Spleen (tissue), 7 donors: ENCODE measurements around the gene CCDC196.

Experiments
- POLR2A ChIP-seq, 3 donors: fragments of 450-650 bp; IDR thresholded peaks; one replicate each; pipeline ENCODE4 v1.5.1; 2017; ENCODE audit warnings: antibody characterized with exemption in 3 of 3, mild to moderate bottlenecking in 1 of 3
- POLR2AphosphoS5 ChIP-seq, 3 donors: sonication (generic); formaldehyde crosslinking; IDR thresholded peaks; one replicate each; pipeline ENCODE4 v1.5.1; 2017; ENCODE audit warnings: antibody characterized with exemption in 3 of 3
- TF ChIP-seq, protein P1 (sequence below), 11 experiments: fragments of 200-600 bp in 7 of 11; fragments of 450-650 bp in 4 of 11; sonication (generic) in 4 of 11; IDR thresholded peaks in 8 of 11; conservative IDR thresholded peaks in 3 of 11; 1 replicate in 7 of 11; 2 replicates in 4 of 11; pipeline versions ENCODE4 v1.4.0 to v1.8.0; 2016 to 2021; ENCODE audit warnings: antibody characterized with exemption in 11 of 11, inconsistent platforms in 4 of 11, mild to moderate bottlenecking in 1 of 11
- donor health status: DM: no; HTN: no; CAD: no; lungs with moderate emphysema.
- donor health status: DM: no; HTN: no; CAD: no.
- donor health status: DM: no; HTN: no; CAD: no.

- TF ChIP-seq, protein P1, sequence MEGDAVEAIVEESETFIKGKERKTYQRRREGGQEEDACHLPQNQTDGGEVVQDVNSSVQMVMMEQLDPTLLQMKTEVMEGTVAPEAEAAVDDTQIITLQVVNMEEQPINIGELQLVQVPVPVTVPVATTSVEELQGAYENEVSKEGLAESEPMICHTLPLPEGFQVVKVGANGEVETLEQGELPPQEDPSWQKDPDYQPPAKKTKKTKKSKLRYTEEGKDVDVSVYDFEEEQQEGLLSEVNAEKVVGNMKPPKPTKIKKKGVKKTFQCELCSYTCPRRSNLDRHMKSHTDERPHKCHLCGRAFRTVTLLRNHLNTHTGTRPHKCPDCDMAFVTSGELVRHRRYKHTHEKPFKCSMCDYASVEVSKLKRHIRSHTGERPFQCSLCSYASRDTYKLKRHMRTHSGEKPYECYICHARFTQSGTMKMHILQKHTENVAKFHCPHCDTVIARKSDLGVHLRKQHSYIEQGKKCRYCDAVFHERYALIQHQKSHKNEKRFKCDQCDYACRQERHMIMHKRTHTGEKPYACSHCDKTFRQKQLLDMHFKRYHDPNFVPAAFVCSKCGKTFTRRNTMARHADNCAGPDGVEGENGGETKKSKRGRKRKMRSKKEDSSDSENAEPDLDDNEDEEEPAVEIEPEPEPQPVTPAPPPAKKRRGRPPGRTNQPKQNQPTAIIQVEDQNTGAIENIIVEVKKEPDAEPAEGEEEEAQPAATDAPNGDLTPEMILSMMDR (IDR thresholded peaks at IDR 0.05 in 8 of 11, conservative IDR thresholded peaks at IDR 0.05 in 3 of 11), result no peak
- no peak for TF ChIP-seq POLR2A (IDR thresholded peaks at IDR 0.05)
- no peak for TF ChIP-seq POLR2AphosphoS5 (IDR thresholded peaks at IDR 0.05)
Observed at GRCh38 chr14:66501592-66501991, 15.4 kb downstream of the CCDC196 start.
